Spleen (tissue), 11 donors: ENCODE results near the gene NPDC1. TPM values are rescaled to one million over a fixed set of nuclear protein-coding genes. Genes with fewer than 3 reads are reported as not detected.

Experiments used
- DNase-seq: peaks from one replicate; pipeline ENCODE4 v3.0.0-alpha.2; 2020
- H3K27ac ChIP-seq, 8 donors: fragments of 200-600 bp; sonication (generic) in 7 of 8; 1 replicate in 4 of 8; 2 replicates in 4 of 8; pipeline versions ENCODE4 v1.5.0 to v1.8.0; 2016 to 2021; ENCODE audit warnings: inconsistent platforms in 4 of 8, mild to moderate bottlenecking in 4 of 8, moderate library complexity in 1 of 8
- H3K27me3 ChIP-seq, 7 donors: fragments of 200-600 bp; sonication (generic) in 6 of 7; replicated peaks in 1 of 7; 1 replicate in 4 of 7; 2 replicates in 3 of 7; pipeline versions ENCODE4 v1.5.0 to v1.8.0; 2016 to 2021; ENCODE audit warnings: inconsistent platforms in 3 of 7, mild to moderate bottlenecking in 1 of 7
- H3K36me3 ChIP-seq, 6 donors: fragments of 200-600 bp; sonication (generic) in 5 of 6; 1 replicate in 4 of 6; 2 replicates in 2 of 6; pipeline versions ENCODE4 v1.5.0 to v1.8.0; 2016 to 2021; ENCODE audit warnings: inconsistent platforms in 2 of 6
- H3K4me1 ChIP-seq, 6 donors: fragments of 200-600 bp; sonication (generic) in 5 of 6; 1 replicate in 3 of 6; 2 replicates in 3 of 6; pipeline versions ENCODE4 v1.5.0 to v1.8.0; 2016 to 2021; ENCODE audit warnings: inconsistent platforms in 3 of 6
- H3K4me3 ChIP-seq, 8 donors: fragments of 200-600 bp; sonication (generic) in 7 of 8; 1 replicate in 4 of 8; 2 replicates in 4 of 8; pipeline versions ENCODE4 v1.5.0 to v1.8.0; 2016 to 2021; ENCODE audit warnings: inconsistent platforms in 4 of 8, mild to moderate bottlenecking in 4 of 8, moderate library complexity in 2 of 8
- H3K9me3 ChIP-seq, 8 donors: fragments of 200-600 bp; sonication (generic) in 7 of 8; 1 replicate in 4 of 8; 2 replicates in 4 of 8; pipeline versions ENCODE4 v1.5.0 to v1.8.0; 2016 to 2021; ENCODE audit warnings: inconsistent platforms in 4 of 8
- CTCF ChIP-seq, 11 experiments: fragments of 200-600 bp in 7 of 11; fragments of 450-650 bp in 4 of 11; sonication (generic) in 4 of 11; IDR thresholded peaks in 8 of 11; conservative IDR thresholded peaks in 3 of 11; 1 replicate in 7 of 11; 2 replicates in 4 of 11; pipeline versions ENCODE4 v1.4.0 to v1.8.0; 2016 to 2021; ENCODE audit warnings: antibody characterized with exemption in 11 of 11, inconsistent platforms in 4 of 11, mild to moderate bottlenecking in 1 of 11
- POLR2A ChIP-seq, 3 donors: fragments of 450-650 bp; IDR thresholded peaks; one replicate each; pipeline ENCODE4 v1.5.1; 2017; ENCODE audit warnings: antibody characterized with exemption in 3 of 3, mild to moderate bottlenecking in 1 of 3
- POLR2AphosphoS5 ChIP-seq, 3 donors: sonication (generic); formaldehyde crosslinking; IDR thresholded peaks; one replicate each; pipeline ENCODE4 v1.5.1; 2017; ENCODE audit warnings: antibody characterized with exemption in 3 of 3
- WGBS, 5 donors: extraction: QIAGEN DNeasy Blood & Tissue Kit in 3 of 5; methylation state at CpG; one replicate each; pipeline versions ENCODE4 v1.1.5 to v1.1.7; 2013 to 2018; 5-methylcytosine and 5-hydroxymethylcytosine counted together
- intact Hi-C: fragments of 100-400 bp; cut with DNase I; formaldehyde crosslinking; loops from one replicate; pipeline ENCODE4 v1.15.0; 2023; ENCODE audit warnings: low total_unique reads
- polyA plus RNA-seq, 3 donors: library from polyadenylated mRNA; stranded (reverse); fragments of 200-250 nt; gene quantifications; one replicate each; pipeline ENCODE4 v1.2.1, GENCODE V29; 2013
- total RNA-seq, 7 donors: library from RNA; depleted of rRNA in 3 of 7; stranded (reverse); fragments of >200 nt in 3 of 7; fragmentation: NEBNext Ultra II Directional in 4 of 7; extraction: Animal tissue kit (Norgen Biotek cat#: 25700) in 4 of 7; gene quantifications; one replicate each; pipeline versions ENCODE4 v1.1.0 to v1.2.1, GENCODE V29; 2016 to 2021
- donor health status: healthy with polysubstance abuse.
- donor health status: DM: no; HTN: no; CAD: no; lungs with moderate emphysema.
- donor health status: DM: no; HTN: no; CAD: no.
- donor health status: Bipolar disorder and iron deficiency.
- donor health status: healthy.
- donor health status: DM: no; HTN: no; CAD: no.
- donor health status: DM: yes; HTN: yes; CAD: no.

Gene NPDC1
- total and polyA plus RNA-seq, 10 donors: 86.3 to 358 (median 132) TPM

- DNase-seq: no peak
- intact Hi-C loops: loop anchor here (10.0 kb wide), 1 partner anchor 278 kb away; no protein-coding TSS in a partner anchor
- Histone ChIP-seq H3K4me1 (peaks cover 2 to 23% (median 8%) of the 10 kb centered on the region in 6 donors), H3K36me3 (peaks cover 0 to 5% (median 0%) of the 10 kb centered on the region in 6 donors), H3K9me3 (no peaks in the 10 kb centered on the region), H3K27ac (no peak overlapping the region), H3K4me3 (no peak overlapping the region), H3K27me3 (peaks cover 0 to 5% (median 0%) of the 10 kb centered on the region in 7 donors)
- WGBS, 5 donors: 76 to 96% (median 81%) methylated on average over 15 of the region's 15 CpGs
- TF ChIP-seq POLR2AphosphoS5 (IDR thresholded peaks at IDR 0.05) (no peak), CTCF (IDR thresholded peaks at IDR 0.05 in 8 of 11, conservative IDR thresholded peaks at IDR 0.05 in 3 of 11) (no peak)
These were observed 16.4 kb upstream of the NPDC1 start for GRCh38 chr9:137062384-137062783.

- no peak overlapping the region for H3K27ac ChIP-seq
- no peak for TF ChIP-seq POLR2AphosphoS5 (IDR thresholded peaks at IDR 0.05)
- TF ChIP-seq CTCF (IDR thresholded peaks at IDR 0.05 in 8 of 11, conservative IDR thresholded peaks at IDR 0.05 in 3 of 11): no peak
- no peak for TF ChIP-seq POLR2A (IDR thresholded peaks at IDR 0.05)
- no peak overlapping the region for H3K4me3 ChIP-seq
- H3K4me1 ChIP-seq: peaks cover 5 to 34% (median 17%) of the 10 kb centered on the region in 6 donors
- H3K9me3 ChIP-seq: no peaks in the 10 kb centered on the region
- H3K27me3 ChIP-seq: peaks cover 0 to 18% (median 11%) of the 10 kb centered on the region in 7 donors
- intact Hi-C loops: no loop called here
- DNase-seq: no peak
- no peaks in the 10 kb centered on the region for H3K36me3 ChIP-seq
- 68 to 84% (median 78%) methylated on average over 9 of the region's 9 CpGs for WGBS, 5 donors
These were observed 12.7 kb upstream of the NPDC1 start for GRCh38 chr9:137058521-137059234.

DNA sequence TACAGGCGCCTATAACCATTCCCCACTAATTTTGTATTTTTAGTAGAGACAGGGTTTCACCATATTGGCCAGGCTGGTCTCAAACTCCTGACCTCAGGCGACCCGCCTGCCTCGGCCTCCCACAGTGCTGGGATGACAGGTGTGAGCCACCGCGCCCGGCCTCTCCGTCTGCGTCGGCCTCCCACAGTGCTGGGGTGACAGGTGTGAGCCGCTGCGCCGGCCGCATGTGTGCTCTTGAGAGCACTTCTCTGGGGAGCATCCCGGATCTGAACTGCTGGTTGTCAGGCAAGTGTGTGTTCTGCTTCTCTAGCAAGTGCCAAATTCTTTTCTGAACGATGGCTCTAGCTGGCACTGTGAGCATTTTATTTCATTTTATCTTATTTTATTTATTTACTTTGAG, 11.6 kb upstream of the NPDC1 start:
- TF ChIP-seq CTCF (IDR thresholded peaks at IDR 0.05 in 8 of 11, conservative IDR thresholded peaks at IDR 0.05 in 3 of 11) (no peak), POLR2A (IDR thresholded peaks at IDR 0.05) (no peak), POLR2AphosphoS5 (IDR thresholded peaks at IDR 0.05) (no peak)
- H3K9me3 ChIP-seq: no peaks in the 10 kb centered on the region
- WGBS, 5 donors: 83 to 92% (median 88%) methylated on average over 16 of the region's 16 CpGs
- intact Hi-C loops: no loop called here
- DNase-seq: no peak
- peaks cover 12 to 43% (median 27%) of the 10 kb centered on the region in 6 donors for H3K4me1 ChIP-seq
- H3K27ac ChIP-seq: no peak overlapping the region
- peaks cover 5 to 29% (median 22%) of the 10 kb centered on the region in 7 donors for H3K27me3 ChIP-seq
- no peak overlapping the region for H3K4me3 ChIP-seq
- no peaks in the 10 kb centered on the region for H3K36me3 ChIP-seq

DNA sequence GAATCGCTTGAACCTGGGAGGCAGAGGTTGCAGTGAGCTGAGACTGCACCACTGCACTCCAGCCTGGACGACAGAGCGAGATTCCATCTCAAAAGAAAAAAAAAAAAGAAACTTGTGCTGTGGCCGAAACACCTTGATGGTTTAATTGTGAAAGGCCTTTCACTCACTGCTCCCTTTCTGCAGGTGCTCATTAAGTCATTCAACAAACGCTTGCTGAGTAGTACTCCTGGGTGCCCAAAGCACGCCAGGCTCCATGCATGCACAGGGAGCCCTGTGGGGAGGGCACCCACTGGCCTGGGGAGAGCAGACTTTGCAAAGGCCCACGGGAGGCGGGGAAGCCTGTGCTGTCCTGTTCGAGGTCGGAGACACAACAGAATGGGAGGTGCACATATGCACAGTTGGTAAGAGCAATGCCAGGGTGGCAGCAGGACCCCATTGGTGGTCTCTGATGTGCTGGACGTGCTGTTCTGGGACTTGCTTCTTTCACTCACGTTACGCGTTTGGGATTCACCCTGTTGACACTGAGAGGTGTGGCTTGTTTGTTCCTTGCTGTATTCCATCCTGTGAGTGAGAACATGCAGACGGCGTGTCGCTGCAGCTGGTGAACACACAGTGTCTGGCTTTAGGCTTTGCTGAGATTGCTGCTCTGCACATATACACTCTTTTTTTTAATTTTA, 10.9 kb upstream of the NPDC1 start:
- Histone ChIP-seq H3K27ac (no peak overlapping the region), H3K36me3 (no peaks in the 10 kb centered on the region), H3K9me3 (no peaks in the 10 kb centered on the region), H3K4me3 (no peak overlapping the region), H3K27me3 (peaks cover 5 to 36% (median 28%) of the 10 kb centered on the region in 7 donors), H3K4me1 (peaks cover 12 to 48% (median 28%) of the 10 kb centered on the region in 6 donors)
- 80 to 94% (median 89%) methylated on average over 17 of the region's 17 CpGs for WGBS, 5 donors
- TF ChIP-seq CTCF (IDR thresholded peaks at IDR 0.05 in 8 of 11, conservative IDR thresholded peaks at IDR 0.05 in 3 of 11) (no peak), POLR2AphosphoS5 (IDR thresholded peaks at IDR 0.05) (no peak)
- no peak for DNase-seq
- intact Hi-C loops: no loop called here
